ENCODE measurements around the gene FAM241A.

GRCh38 chr4:112146502-112146813 is 1.2 kb downstream of the FAM241A start:
- TF ChIP-seq POLR2AphosphoS5 (IDR thresholded peaks at IDR 0.05) (no peak), CTCF (IDR thresholded peaks at IDR 0.05) (no peak), POLR2A (IDR thresholded peaks at IDR 0.05) (no peak)

Data from gastroesophageal sphincter (tissue), 3 donors.